HepG2 (cell line): ENCODE measurements around the gene RPEL1. TPM values are rescaled to one million over a fixed set of nuclear protein-coding genes. Genes with fewer than 3 reads are reported as not detected.

Experiments
- ATAC-seq: fragments of 200-7000 bp; cut with Tn5 transposase; 3 replicates; pipeline ENCODE4 v1.9.1; 2020; ENCODE audit warnings: mild to moderate bottlenecking, moderate library complexity
- BruUV-seq: library from RNA; stranded (reverse); fragments of 400-500 nt; replicated peaks from 2 replicates; lab custom pipeline; 2021; lab: Mats Ljungman, UMichigan
- CTCF ChIA-PET: fragments of 300-600 bp; formaldehyde crosslinking; extraction: SDS; loops from one replicate; lab custom pipeline; 2021; ENCODE audit warnings: low total read pairs, inconsistent platforms, low intra/inter-chr PET ratio; lab: Yijun Ruan, JAX
- POLR2A ChIA-PET: fragments of 350-600 bp; sonication (Branson Sonifier 250); formaldehyde crosslinking; loops from one replicate; lab custom pipeline; 2020; ENCODE audit warnings: antibody characterized with exemption, inconsistent platforms; lab: Yijun Ruan, JAX
- DNase-seq: peaks from one replicate; pipeline ENCODE4 v3.0.0-alpha.2; 2015; ENCODE audit warnings: low spot score
- FAIRE-seq: peaks from 3 replicates; lab custom pipeline; 2011; peaks lifted over from hg19 to GRCh38; lab: Jason Lieb, UNC
- H2AFZ ChIP-seq: one replicate; pipeline ENCODE4 v1.6.1; 2011; ENCODE audit warnings: low read length, inconsistent platforms
- H3K27ac ChIP-seq: fragments of 300-600 bp; 3 replicates; pipeline ENCODE4 v1.8.0; 2011; ENCODE audit warnings: mixed run types, mild to moderate bottlenecking, mixed read lengths, low read length, inconsistent platforms; ENCODE audit not compliant: insufficient read depth; ENCODE audit errors: extremely low read length
- H3K27me3 ChIP-seq, 2 experiments: fragments of 200-600 bp in 1 of 2; 2 replicates in 1 of 2; 3 replicates in 1 of 2; pipeline versions ENCODE4 v1.6.0 to v1.8.0; 2011; ENCODE audit warnings: low read length in 2 of 2, mild to moderate bottlenecking in 2 of 2, moderate library complexity in 2 of 2, inconsistent platforms in 1 of 2; ENCODE audit not compliant: insufficient read depth in 2 of 2, control insufficient read depth in 1 of 2
- H3K36me3 ChIP-seq, 2 experiments: fragments of 200-600 bp in 1 of 2; replicated peaks in 1 of 2; 2 replicates in 1 of 2; 3 replicates in 1 of 2; pipeline versions ENCODE4 v1.5.1 to v1.8.0; 2011; ENCODE audit warnings: low read length in 2 of 2, inconsistent platforms in 1 of 2; ENCODE audit not compliant: insufficient read depth in 2 of 2, control insufficient read depth in 1 of 2
- H3K4me1 ChIP-seq: 2 replicates; pipeline ENCODE4 v1.5.1; 2012; ENCODE audit warnings: low read length, inconsistent platforms; ENCODE audit not compliant: insufficient read depth
- H3K4me2 ChIP-seq: 2 replicates; pipeline ENCODE4 v1.6.0; 2011; ENCODE audit warnings: low read depth, low read length, inconsistent platforms
- H3K4me3 ChIP-seq, 3 experiments: fragments of 200-600 bp in 1 of 3; sonication (generic), shearing (Covaris generic) in 1 of 3; replicated peaks in 1 of 3; 2 replicates each; pipeline ENCODE4 v1.5.1; 2011 to 2016; ENCODE audit warnings: low read length in 3 of 3, inconsistent platforms in 2 of 3, low read depth in 2 of 3, mild to moderate bottlenecking in 2 of 3, control low read depth in 1 of 3, mixed read lengths in 1 of 3; ENCODE audit not compliant: insufficient read depth in 1 of 3
- H3K79me2 ChIP-seq: one replicate; pipeline ENCODE4 v1.6.1; 2011; ENCODE audit warnings: low read length, inconsistent platforms; ENCODE audit not compliant: insufficient read depth
- H3K9ac ChIP-seq: 2 replicates; pipeline ENCODE4 v1.6.0; 2011; ENCODE audit warnings: mild to moderate bottlenecking, low read depth, low read length, inconsistent platforms; ENCODE audit not compliant: insufficient read depth
- H3K9me3 ChIP-seq: 2 replicates; pipeline ENCODE4 v1.5.1; 2012; ENCODE audit warnings: mild to moderate bottlenecking, low read length
- H4K20me1 ChIP-seq: 2 replicates; pipeline ENCODE4 v1.6.0; 2011; ENCODE audit warnings: inconsistent platforms, mild to moderate bottlenecking, low read length, moderate library complexity; ENCODE audit not compliant: insufficient read depth
- CREB1 ChIP-seq, 2 experiments: fragments of 450-650 bp in 1 of 2; IDR thresholded peaks; 2 replicates each; pipeline ENCODE4 v1.6.1; 2016 to 2017; ENCODE audit warnings: control low read depth in 1 of 2, mild to moderate bottlenecking in 1 of 2, missing compliant biosample characterization in 1 of 2, missing genetic modification characterization in 1 of 2
- MAFK ChIP-seq, 2 experiments: IDR thresholded peaks in 1 of 2; conservative IDR thresholded peaks in 1 of 2; 2 replicates each; pipeline ENCODE4 v1.6.1; 2011; ENCODE audit warnings: improper control_type of control experiment in 2 of 2, low read length in 2 of 2
- STAG1 ChIP-seq: sonication (generic); formaldehyde crosslinking; IDR thresholded peaks from 2 replicates; pipeline ENCODE4 v1.4.0; 2020; ENCODE audit warnings: missing genetic modification reagents
- ZNF496 ChIP-seq: sonication (generic); formaldehyde crosslinking; IDR thresholded peaks from 2 replicates; pipeline ENCODE4 v1.8.1; 2023; ENCODE audit warnings: mild to moderate bottlenecking, moderate library complexity, missing genetic modification reagents; ENCODE audit not compliant: insufficient replicate concordance
- ZNF549 ChIP-seq: sonication (generic); formaldehyde crosslinking; IDR thresholded peaks from 2 replicates; pipeline ENCODE4 v1.5.0; 2020; ENCODE audit warnings: missing genetic modification reagents
- ZNF816 ChIP-seq: sonication (generic); formaldehyde crosslinking; IDR thresholded peaks from 2 replicates; pipeline ENCODE4 v1.8.0; 2022; ENCODE audit warnings: missing genetic modification reagents, mild to moderate bottlenecking, borderline replicate concordance
- ZNF850 ChIP-seq: sonication (generic); formaldehyde crosslinking; conservative IDR thresholded peaks from 2 replicates; pipeline ENCODE4 v1.9.0; 2021; ENCODE audit warnings: mild to moderate bottlenecking, missing genetic modification reagents
- WGBS: methylation state at CpG from one replicate; pipeline ENCODE4 v1.1.6; 2017; ENCODE audit warnings: low lambda C conversion rate; 5-methylcytosine and 5-hydroxymethylcytosine counted together
- in situ Hi-C: cut with HindIII; loops from 2 replicates; pipeline ENCODE4 v1.10.0; 2017; ENCODE audit warnings: low pct_unique_long_range_greater_than_20kb; ENCODE audit not compliant: extremely low pct_ligation_motif_present
- intact Hi-C: fragments of 100-400 bp; cut with micrococcal nuclease; formaldehyde crosslinking; loops from one replicate; pipeline ENCODE4 v1.10.0; 2022; ENCODE audit not compliant: unreplicated experiment
- polyA plus RNA-seq, 8 experiments: library from polyadenylated mRNA; depleted of rRNA in 3 of 8; stranded (reverse) in 7 of 8; unstranded in 1 of 8; fragments of >200 nt; fragmentation: Illumina TruSeq in 4 of 8; extraction: Trizol in 4 of 8; gene quantifications; 2 replicates each; pipeline versions ENCODE4 v1.2.1 to v1.2.3, GENCODE V29; 2011 to 2016; ENCODE audit warnings: low read depth in 4 of 8, missing spikeins in 1 of 8, mixed read lengths in 1 of 8; ENCODE audit not compliant: insufficient read depth in 1 of 8
- total RNA-seq, 5 experiments: library from RNA; depleted of rRNA; stranded (reverse); fragments of >200 nt; fragmentation: Illumina TruSeq; extraction: Trizol; gene quantifications; 2 replicates each; pipeline ENCODE4 v1.2.3, GENCODE V29; 2016; ENCODE audit warnings: low read depth in 1 of 5
- TF ChIP-seq, protein P1 (sequence below): IDR thresholded peaks from 2 replicates; pipeline ENCODE4 v1.6.1; 2016
- TF ChIP-seq, protein P2 (sequence below): sonication (generic); formaldehyde crosslinking; conservative IDR thresholded peaks from 2 replicates; pipeline ENCODE4 v1.4.0; 2020; ENCODE audit warnings: missing genetic modification reagents

RPEL1 gene
- total and polyA plus RNA-seq, 2 of the 13 experiments (the other 11 are each of a cell fraction or from before 2014, with no cell fraction given): 0.04 to 0.07 TPM

DNA sequence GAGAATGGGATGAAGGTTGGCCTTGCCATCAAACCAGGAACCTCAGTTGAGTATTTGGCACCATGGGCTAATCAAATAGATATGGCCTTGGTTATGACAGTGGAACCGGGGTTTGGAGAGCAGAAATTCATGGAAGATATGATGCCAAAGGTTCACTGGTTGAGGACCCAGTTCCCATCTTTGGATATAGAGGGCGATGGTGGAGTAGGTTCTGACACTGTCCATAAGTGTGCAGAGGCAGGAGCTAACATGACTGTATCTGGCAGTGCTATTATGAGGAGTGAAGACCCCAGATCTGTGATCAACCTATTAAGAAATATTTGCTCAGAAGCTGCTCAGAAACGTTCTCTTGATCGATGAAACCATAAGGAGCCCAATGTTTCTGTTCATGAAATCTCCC is 637 bp downstream of the RPEL1 start:
- BruUV-seq: no TSS peak
- H3K9ac ChIP-seq: no peak overlapping the region
- in situ Hi-C loops: loop anchor here (10.0 kb wide), 3 partner anchors 122 to 332 kb away; partner anchors contain the start of gene CNNM2
- FAIRE-seq (no peak), DNase-seq (no peak), ATAC-seq (peak; percentile 56; the same call in 2 of the 3 replicates)
- no peaks in the 10 kb centered on the region for H4K20me1 ChIP-seq
- no peak overlapping the region for H3K27ac ChIP-seq
- no peaks in the 10 kb centered on the region for H3K27me3 ChIP-seq
- H3K4me2 ChIP-seq: no peak overlapping the region
- ChIA-PET CTCF (no interaction called here), POLR2A (no interaction called here)
- TF ChIP-seq ZNF496 (no peak), STAG1 (CRISPR knock-in tag) (peak; percentile 32)
- 5% methylated on average over 4 of the region's 4 CpGs for WGBS
- intact Hi-C loops: loop anchor here (10.0 kb wide), 1 partner anchor 132 kb away; no protein-coding TSS in a partner anchor
- H3K4me3 ChIP-seq: no peak overlapping the region
- no peaks in the 10 kb centered on the region for H3K9me3 ChIP-seq
- H3K79me2 ChIP-seq: no peaks in the 10 kb centered on the region
- H3K36me3 ChIP-seq: no peaks in the 10 kb centered on the region
- peaks cover 18% of the 10 kb centered on the region for H3K4me1 ChIP-seq
- no peak overlapping the region for H2AFZ ChIP-seq

DNA sequence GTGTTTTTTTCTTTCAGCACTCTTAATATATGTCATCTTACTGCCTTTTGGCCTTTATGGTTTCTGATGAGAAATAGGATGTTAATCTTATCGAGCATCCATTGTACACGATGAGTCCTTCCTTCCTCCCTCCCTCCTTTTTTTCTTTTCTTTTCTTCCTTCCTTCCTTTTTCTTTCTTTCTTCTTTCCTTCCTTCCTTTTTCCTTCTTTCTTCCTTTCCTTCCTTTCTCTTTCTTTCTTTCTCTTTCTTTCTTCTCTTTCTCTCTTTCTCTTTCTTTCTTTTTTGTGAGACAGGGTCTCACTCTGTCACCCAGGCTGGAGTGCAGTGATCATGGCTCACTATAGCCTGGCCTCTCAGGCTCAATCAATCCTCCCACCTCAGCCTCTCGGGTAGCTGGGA is 8.4 kb downstream of the RPEL1 start:
- FAIRE-seq: no peak
- in situ Hi-C loops (no loop called here), intact Hi-C loops (no loop called here)
- no peaks in the 10 kb centered on the region for H3K36me3 ChIP-seq
- no peaks in the 10 kb centered on the region for H3K4me1 ChIP-seq
- BruUV-seq: no TSS peak
- DNase-seq: no peak
- no peak overlapping the region for H3K4me2 ChIP-seq
- no peaks in the 10 kb centered on the region for H3K9me3 ChIP-seq
- no peak for TF ChIP-seq ZNF850 (CRISPR knock-in tag)
- no peak for TF ChIP-seq MAFK (conservative IDR thresholded peaks at IDR 0.05 in 1 of 2, IDR thresholded peaks at IDR 0.05 in 1 of 2; ENCODE audit: low read length in 2 of 2)
- no peak for TF ChIP-seq CREB1 (IDR thresholded peaks at IDR 0.05)
- no peak for TF ChIP-seq CREB1 (CRISPR knock-in tag; IDR thresholded peaks at IDR 0.05)
- no peak for TF ChIP-seq ZNF549
- TF ChIP-seq, protein P1, sequence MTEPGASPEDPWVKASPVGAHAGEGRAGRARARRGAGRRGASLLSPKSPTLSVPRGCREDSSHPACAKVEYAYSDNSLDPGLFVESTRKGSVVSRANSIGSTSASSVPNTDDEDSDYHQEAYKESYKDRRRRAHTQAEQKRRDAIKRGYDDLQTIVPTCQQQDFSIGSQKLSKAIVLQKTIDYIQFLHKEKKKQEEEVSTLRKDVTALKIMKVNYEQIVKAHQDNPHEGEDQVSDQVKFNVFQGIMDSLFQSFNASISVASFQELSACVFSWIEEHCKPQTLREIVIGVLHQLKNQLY (CRISPR knock-in tag): no peak
- no peak for TF ChIP-seq ZNF816 (CRISPR knock-in tag)
- TF ChIP-seq, protein P2, sequence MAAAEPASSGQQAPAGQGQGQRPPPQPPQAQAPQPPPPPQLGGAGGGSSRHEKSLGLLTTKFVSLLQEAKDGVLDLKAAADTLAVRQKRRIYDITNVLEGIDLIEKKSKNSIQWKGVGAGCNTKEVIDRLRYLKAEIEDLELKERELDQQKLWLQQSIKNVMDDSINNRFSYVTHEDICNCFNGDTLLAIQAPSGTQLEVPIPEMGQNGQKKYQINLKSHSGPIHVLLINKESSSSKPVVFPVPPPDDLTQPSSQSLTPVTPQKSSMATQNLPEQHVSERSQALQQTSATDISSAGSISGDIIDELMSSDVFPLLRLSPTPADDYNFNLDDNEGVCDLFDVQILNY (CRISPR knock-in tag): no peak
- no peaks in the 10 kb centered on the region for H4K20me1 ChIP-seq
- ATAC-seq: no peak
- CTCF ChIA-PET: no interaction called here
- H2AFZ ChIP-seq: no peak overlapping the region
- no peaks in the 10 kb centered on the region for H3K79me2 ChIP-seq
- POLR2A ChIA-PET: no interaction called here
- H3K9ac ChIP-seq: no peak overlapping the region
- no peak overlapping the region for H3K27ac ChIP-seq
- no peaks in the 10 kb centered on the region for H3K27me3 ChIP-seq
- H3K4me3 ChIP-seq: no peak overlapping the region
- 21% methylated on average over 3 of the region's 3 CpGs for WGBS
